ENCODE data around the gene MOGAT1. TPM values are rescaled to one million over a fixed set of nuclear protein-coding genes. Genes with fewer than 3 reads are reported as not detected.

Gene MOGAT1
- total RNA-seq, 4 donors from 2014 or later, result not detected

DNA sequence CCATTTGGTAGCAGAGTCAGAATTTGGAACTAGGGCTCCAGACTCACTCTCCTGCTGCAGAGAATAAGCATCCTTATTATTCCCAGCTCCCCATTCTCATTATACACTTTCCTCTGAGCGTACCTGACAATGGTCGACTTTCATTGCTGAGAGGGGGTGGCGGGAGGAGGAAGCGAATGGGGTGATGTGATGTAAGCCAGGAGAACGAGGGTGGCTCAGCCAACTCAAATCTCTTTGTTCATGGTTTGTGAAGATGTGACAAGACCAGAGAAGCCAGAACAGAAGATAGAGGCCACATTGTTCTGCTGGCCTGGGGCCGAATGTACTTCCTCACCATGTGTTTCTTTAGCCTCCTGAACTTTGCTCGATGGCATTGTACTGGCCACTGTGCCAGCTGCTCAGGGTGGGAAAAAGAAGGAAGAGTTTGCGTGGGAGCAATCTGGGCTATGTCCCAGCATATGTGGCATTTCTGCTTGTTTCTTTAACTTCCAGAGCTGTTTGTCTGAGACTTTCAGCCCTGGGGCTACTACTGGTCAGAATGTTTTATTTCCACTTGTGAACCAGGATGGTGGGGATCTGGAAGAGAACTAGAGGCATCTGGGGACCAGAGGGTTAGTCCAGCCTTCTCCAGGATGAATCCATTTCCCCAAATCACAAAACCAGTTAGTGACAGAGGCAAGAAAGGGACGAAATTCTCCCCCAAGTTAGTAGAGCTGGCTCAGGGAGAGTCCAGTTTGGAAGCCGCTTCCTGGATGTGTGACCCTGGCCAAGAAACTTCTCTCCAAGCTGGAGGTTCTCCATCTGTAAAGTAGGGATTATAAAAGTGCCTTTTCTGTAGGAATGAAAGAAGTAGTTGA is 62.6 kb downstream of the MOGAT1 start:
- H3K27ac ChIP-seq, result peak overlapping the region in 2 of 4 donors; percentile 50 to 51
- no peaks in the 10 kb centered on the region for H3K9me3 ChIP-seq
- ATAC-seq, result no peak
- H3K36me3 ChIP-seq, result no peaks in the 10 kb centered on the region
- peaks cover 4 to 53% (median 19%) of the 10 kb centered on the region in 3 donors for H3K4me1 ChIP-seq
- no peak overlapping the region for H3K4me3 ChIP-seq
- no peaks in the 10 kb centered on the region for H3K27me3 ChIP-seq
- TF ChIP-seq POLR2A (IDR thresholded peaks at IDR 0.05), result no peak
- no peak for TF ChIP-seq POLR2AphosphoS5 (IDR thresholded peaks at IDR 0.05)
- TF ChIP-seq, protein P1, sequence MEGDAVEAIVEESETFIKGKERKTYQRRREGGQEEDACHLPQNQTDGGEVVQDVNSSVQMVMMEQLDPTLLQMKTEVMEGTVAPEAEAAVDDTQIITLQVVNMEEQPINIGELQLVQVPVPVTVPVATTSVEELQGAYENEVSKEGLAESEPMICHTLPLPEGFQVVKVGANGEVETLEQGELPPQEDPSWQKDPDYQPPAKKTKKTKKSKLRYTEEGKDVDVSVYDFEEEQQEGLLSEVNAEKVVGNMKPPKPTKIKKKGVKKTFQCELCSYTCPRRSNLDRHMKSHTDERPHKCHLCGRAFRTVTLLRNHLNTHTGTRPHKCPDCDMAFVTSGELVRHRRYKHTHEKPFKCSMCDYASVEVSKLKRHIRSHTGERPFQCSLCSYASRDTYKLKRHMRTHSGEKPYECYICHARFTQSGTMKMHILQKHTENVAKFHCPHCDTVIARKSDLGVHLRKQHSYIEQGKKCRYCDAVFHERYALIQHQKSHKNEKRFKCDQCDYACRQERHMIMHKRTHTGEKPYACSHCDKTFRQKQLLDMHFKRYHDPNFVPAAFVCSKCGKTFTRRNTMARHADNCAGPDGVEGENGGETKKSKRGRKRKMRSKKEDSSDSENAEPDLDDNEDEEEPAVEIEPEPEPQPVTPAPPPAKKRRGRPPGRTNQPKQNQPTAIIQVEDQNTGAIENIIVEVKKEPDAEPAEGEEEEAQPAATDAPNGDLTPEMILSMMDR (IDR thresholded peaks at IDR 0.05), result no peak
- no peak for TF ChIP-seq EP300 (IDR thresholded peaks at IDR 0.05)
- WGBS, 2 donors (ENCODE audit: low coverage in 1 of 2), result 41 to 67% methylated on average over 7 to 8 of the region's 10 CpGs

DNA sequence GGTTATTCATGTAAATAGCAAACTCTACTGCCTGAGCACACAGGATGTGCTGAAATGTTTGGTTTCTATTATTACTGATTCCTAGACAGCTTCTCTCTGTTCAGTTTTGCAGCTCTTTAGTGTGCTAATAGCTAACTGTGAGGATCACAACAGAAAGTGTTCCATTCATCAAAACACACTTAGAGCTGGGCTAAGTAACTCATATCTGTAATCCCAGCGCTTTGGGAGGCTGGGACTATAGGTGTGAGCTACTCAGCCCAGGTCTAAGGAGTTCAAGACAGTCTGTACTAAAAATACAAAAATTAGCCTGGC is 63.2 kb downstream of the MOGAT1 start:
- 60% methylated on average over 1 of the region's 1 CpG; no CpG with 5 or more reads in 1 of the 2 donors for WGBS, 2 donors (ENCODE audit: low coverage in 1 of 2)
- Histone ChIP-seq H3K36me3 (no peaks in the 10 kb centered on the region), H3K9me3 (no peaks in the 10 kb centered on the region), H3K4me3 (no peak overlapping the region), H3K4me1 (peaks cover 4 to 48% (median 19%) of the 10 kb centered on the region in 3 donors), H3K27ac (peak overlapping the region in 1 of 4 donors; percentile 50), H3K27me3 (no peaks in the 10 kb centered on the region)
- TF ChIP-seq EP300 (IDR thresholded peaks at IDR 0.05) (no peak), POLR2A (IDR thresholded peaks at IDR 0.05) (no peak), POLR2AphosphoS5 (IDR thresholded peaks at IDR 0.05) (no peak)
- TF ChIP-seq, protein P1 (IDR thresholded peaks at IDR 0.05), result no peak
- ATAC-seq, result no peak

DNA sequence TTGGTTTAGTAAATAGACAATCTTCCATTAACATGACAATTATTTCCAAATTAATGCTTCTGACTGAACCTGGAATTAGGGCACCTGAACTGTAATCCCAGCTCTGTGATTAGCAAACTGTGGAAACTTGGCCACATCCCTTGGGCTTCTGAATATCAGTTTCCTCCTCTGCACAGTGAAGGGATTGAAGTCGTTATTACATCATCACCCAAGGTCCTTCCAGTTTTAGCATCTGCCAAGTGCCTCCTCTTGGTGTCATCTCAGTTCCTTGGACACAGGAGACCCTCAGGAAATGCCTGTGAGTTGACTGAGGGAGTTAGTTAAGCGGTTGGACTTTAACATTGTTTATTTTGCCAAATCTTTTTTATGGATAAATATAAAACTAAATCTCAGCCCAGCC is 64.8 kb downstream of the MOGAT1 start:
- 29 to 60% methylated on average over 1 to 2 of the region's 2 CpGs for WGBS, 2 donors (ENCODE audit: low coverage in 1 of 2)
- TF ChIP-seq EP300 (IDR thresholded peaks at IDR 0.05) (no peak), POLR2A (IDR thresholded peaks at IDR 0.05) (no peak), POLR2AphosphoS5 (IDR thresholded peaks at IDR 0.05) (no peak)
- TF ChIP-seq, protein P1 (IDR thresholded peaks at IDR 0.05), result no peak
- peak; percentile 64 for ATAC-seq
- peaks cover 0 to 34% (median 12%) of the 10 kb centered on the region in 3 donors for H3K4me1 ChIP-seq
- H3K9me3 ChIP-seq, result no peaks in the 10 kb centered on the region
- H3K27me3 ChIP-seq, result no peaks in the 10 kb centered on the region
- H3K4me3 ChIP-seq, result no peak overlapping the region
- no peaks in the 10 kb centered on the region for H3K36me3 ChIP-seq
- H3K27ac ChIP-seq, result no peak overlapping the region

DNA sequence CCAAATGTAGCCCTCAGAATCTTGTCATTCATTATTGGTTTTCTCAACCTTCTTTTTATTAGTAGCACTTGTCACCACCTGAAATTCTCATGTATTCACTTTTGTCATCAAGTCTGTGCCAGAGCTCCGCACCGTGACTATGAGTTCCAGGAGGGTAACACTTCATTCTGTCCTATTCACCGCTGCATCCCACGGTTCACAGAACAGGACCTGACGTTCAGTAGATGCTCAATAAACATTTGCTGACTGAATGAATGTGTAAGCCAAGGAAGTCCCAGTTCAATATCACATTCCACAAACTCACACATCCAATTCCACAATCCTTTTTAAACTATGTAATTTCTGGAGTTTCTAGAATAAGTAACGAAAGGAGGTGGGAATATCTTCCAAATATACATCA is 65.5 kb downstream of the MOGAT1 start:
- Histone ChIP-seq H3K27me3 (no peaks in the 10 kb centered on the region), H3K36me3 (no peaks in the 10 kb centered on the region), H3K4me3 (no peak overlapping the region), H3K27ac (no peak overlapping the region), H3K9me3 (no peaks in the 10 kb centered on the region), H3K4me1 (peaks cover 0 to 29% (median 12%) of the 10 kb centered on the region in 3 donors)
- 77 to 95% methylated on average over 2 to 6 of the region's 6 CpGs for whole genome bisulfite sequencing, 2 donors (ENCODE audit: low coverage in 1 of 2)
- TF ChIP-seq POLR2AphosphoS5 (IDR thresholded peaks at IDR 0.05), result no peak
- ATAC-seq, result no peak

DNA sequence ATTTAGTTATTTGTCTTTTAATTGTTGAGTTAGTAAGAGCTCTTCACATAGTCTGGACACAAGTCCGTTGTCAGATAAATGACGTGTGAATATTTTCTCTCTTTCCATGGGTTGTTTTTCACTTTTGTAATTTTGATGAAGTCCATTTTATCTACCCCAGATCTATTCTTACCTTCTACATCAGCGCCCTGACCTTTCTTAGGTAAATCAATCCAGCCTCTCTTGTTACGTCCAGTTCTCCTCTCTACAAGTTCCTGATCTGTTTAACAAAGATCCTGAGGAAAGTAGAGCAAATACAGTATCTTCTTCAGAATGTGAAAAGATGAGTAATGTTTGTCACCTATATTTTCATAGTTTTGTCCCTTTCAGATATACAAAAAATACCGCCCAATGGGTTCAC is 66.9 kb downstream of the MOGAT1 start:
- Histone ChIP-seq H3K27ac (no peak overlapping the region), H3K4me1 (peaks cover 0 to 15% (median 8%) of the 10 kb centered on the region in 3 donors), H3K36me3 (no peaks in the 10 kb centered on the region), H3K9me3 (no peaks in the 10 kb centered on the region), H3K4me3 (no peak overlapping the region), H3K27me3 (no peaks in the 10 kb centered on the region)
- no peak for TF ChIP-seq POLR2A (IDR thresholded peaks at IDR 0.05)
- TF ChIP-seq, protein P1 (IDR thresholded peaks at IDR 0.05), result no peak
- TF ChIP-seq POLR2AphosphoS5 (IDR thresholded peaks at IDR 0.05), result no peak
- TF ChIP-seq EP300 (IDR thresholded peaks at IDR 0.05), result no peak
- ATAC-seq, result no peak
- 96 to 100% methylated on average over 5 of the region's 5 CpGs for WGBS, 2 donors (ENCODE audit: low coverage in 1 of 2)
